Measurements from ENCODE around the gene PIP4K2C. TPM values are rescaled to one million over a fixed set of nuclear protein-coding genes. Genes with fewer than 3 reads are reported as not detected.

The PIP4K2C gene
- total RNA-seq, 1 experiment from 2014 or later = 37.1 TPM

DNA sequence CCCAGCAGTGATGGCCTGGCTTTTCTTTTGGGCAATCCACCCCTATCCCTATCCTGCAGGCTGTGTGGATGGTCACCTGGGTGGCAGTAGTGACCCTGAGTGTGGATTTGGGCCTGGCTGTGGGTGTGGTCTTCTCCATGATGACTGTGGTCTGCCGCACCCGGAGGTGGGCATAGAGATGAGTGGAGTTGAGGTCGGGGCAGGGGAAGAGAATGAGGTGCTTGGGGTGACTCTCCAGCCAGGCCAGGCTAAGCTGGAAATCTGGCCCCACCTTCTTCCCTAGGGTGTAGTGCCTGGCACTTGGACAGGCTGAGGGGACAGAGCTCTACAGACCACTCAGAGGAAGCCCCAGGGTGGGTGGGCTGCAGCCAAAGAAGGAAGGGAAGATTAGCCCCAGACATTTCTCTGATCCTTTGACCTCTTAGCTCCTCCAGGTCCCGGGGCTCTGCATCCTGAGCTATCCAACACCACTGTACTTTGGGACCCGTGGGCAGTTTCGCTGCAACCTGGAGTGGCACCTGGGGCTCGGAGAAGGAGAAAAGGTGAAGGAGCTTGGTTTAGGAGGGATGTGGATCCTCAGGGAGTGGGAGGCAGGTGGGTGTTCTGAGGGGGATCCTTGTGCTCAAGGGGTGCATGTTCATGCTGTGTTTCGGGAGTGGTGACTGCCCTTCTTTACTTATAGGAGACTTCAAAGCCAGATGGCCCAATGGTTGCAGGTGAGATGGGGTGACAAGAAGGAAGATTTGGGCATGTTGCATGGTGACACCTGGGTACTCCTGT, 33.6 kb downstream of the PIP4K2C start:
- peaks cover 94% of the 10 kb centered on the region for H3K27me3 ChIP-seq (ENCODE audit: insufficient read depth, low read length)
- no peaks in the 10 kb centered on the region for H3K4me1 ChIP-seq (ENCODE audit: insufficient read depth, low read length)
- TF ChIP-seq, protein P1, sequence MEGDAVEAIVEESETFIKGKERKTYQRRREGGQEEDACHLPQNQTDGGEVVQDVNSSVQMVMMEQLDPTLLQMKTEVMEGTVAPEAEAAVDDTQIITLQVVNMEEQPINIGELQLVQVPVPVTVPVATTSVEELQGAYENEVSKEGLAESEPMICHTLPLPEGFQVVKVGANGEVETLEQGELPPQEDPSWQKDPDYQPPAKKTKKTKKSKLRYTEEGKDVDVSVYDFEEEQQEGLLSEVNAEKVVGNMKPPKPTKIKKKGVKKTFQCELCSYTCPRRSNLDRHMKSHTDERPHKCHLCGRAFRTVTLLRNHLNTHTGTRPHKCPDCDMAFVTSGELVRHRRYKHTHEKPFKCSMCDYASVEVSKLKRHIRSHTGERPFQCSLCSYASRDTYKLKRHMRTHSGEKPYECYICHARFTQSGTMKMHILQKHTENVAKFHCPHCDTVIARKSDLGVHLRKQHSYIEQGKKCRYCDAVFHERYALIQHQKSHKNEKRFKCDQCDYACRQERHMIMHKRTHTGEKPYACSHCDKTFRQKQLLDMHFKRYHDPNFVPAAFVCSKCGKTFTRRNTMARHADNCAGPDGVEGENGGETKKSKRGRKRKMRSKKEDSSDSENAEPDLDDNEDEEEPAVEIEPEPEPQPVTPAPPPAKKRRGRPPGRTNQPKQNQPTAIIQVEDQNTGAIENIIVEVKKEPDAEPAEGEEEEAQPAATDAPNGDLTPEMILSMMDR (conservative IDR thresholded peaks at IDR 0.05) = no peak
- no peak overlapping the region for H3K4ac ChIP-seq (ENCODE audit: low read depth, low read length)
- no peak overlapping the region; a peak in 1 of 5 replicates for H3K4me3 Mint-ChIP-seq
- no peak overlapping the region for H2BK120ac ChIP-seq (ENCODE audit: low read depth, low read length, poor library complexity, severe bottlenecking)
- no peak overlapping the region for H3K23ac ChIP-seq (ENCODE audit: insufficient read length, low read depth, low read length)
- H2BK5ac ChIP-seq (ENCODE audit: insufficient read length, low read length) = no peak overlapping the region
- H3K9me3 Mint-ChIP-seq = peaks cover 0 to 5% of the 10 kb centered on the region in 2 experiments; a peak in 2 of 5 replicates
- H3K56ac ChIP-seq (ENCODE audit: insufficient read length, low read depth, low read length) = no peak overlapping the region
- no peak overlapping the region for H2AFZ ChIP-seq (ENCODE audit: low read length)
- H3K9ac ChIP-seq (ENCODE audit: extremely low read depth, insufficient read length, low read length) = no peak overlapping the region
- H3K14ac ChIP-seq (ENCODE audit: insufficient read depth, low read length) = no peak overlapping the region
- no peaks in the 10 kb centered on the region for H3K79me2 ChIP-seq (ENCODE audit: insufficient read depth, low read length)
- DNase-seq = no peak
- no peaks in the 10 kb centered on the region; a peak in 3 of 7 replicates for H3K36me3 Mint-ChIP-seq (ENCODE audit: insufficient read depth in 1 of 3, low read depth in 3 of 3)
- H3K9me3 ChIP-seq (ENCODE audit: control insufficient read depth, low read depth, low read length) = no peaks in the 10 kb centered on the region
- H3T11ph ChIP-seq (ENCODE audit: low read length) = no peak overlapping the region
- no peak overlapping the region for H2BK20ac ChIP-seq (ENCODE audit: low read depth, low read length, poor library complexity, severe bottlenecking)
- H3K27ac Mint-ChIP-seq = no peak overlapping the region; a peak in 1 of 7 replicates
- peaks cover 97% of the 10 kb centered on the region for H3K27me3 Mint-ChIP-seq (ENCODE audit: low read depth)
- H3K4me1 Mint-ChIP-seq = peaks cover 21 to 41% of the 10 kb centered on the region in 2 experiments
- H4K20me1 ChIP-seq (ENCODE audit: control insufficient read depth, insufficient read depth, insufficient read length) = no peaks in the 10 kb centered on the region
- H4K5ac ChIP-seq (ENCODE audit: insufficient read length, low read depth, low read length) = no peak overlapping the region
- H2BK15ac ChIP-seq (ENCODE audit: low read depth, low read length) = no peak overlapping the region
- H3K23me2 ChIP-seq (ENCODE audit: insufficient read length, low read depth, low read length, poor library complexity, severe bottlenecking) = peaks cover 15% of the 10 kb centered on the region
- H3K79me1 ChIP-seq (ENCODE audit: insufficient read depth, low read depth, low read length, poor library complexity, severe bottlenecking) = no peaks in the 10 kb centered on the region
- H3K27ac ChIP-seq (ENCODE audit: insufficient read length, low read depth, low read length) = no peak overlapping the region
- no peak overlapping the region for H2AK5ac ChIP-seq (ENCODE audit: insufficient read length, low read length)
- H3K18ac ChIP-seq (ENCODE audit: insufficient read length, low read depth, low read length) = no peak overlapping the region
- no peak overlapping the region for H2BK12ac ChIP-seq (ENCODE audit: insufficient read length, low read depth, low read length)
- no CpG with 5 or more reads among the region's 8 CpGs for WGBS (ENCODE audit: extremely low coverage, insufficient read length, low lambda C conversion rate)
- no peak overlapping the region for H4K8ac ChIP-seq (replicated peaks; ENCODE audit: insufficient read length, low read depth, low read length)
- H4K91ac ChIP-seq (ENCODE audit: insufficient read length, low read depth, low read length) = no peak overlapping the region
- no peak overlapping the region for H3K4me2 ChIP-seq (ENCODE audit: insufficient read depth, insufficient read length, low read length)

Measured in H9 (cell line).